ENCODE data around the gene DAZAP1. TPM values are rescaled to one million over a fixed set of nuclear protein-coding genes. Genes with fewer than 3 reads are reported as not detected.

Gene DAZAP1
- polyA plus RNA-seq, 1 experiment: 38.3 TPM

DNA sequence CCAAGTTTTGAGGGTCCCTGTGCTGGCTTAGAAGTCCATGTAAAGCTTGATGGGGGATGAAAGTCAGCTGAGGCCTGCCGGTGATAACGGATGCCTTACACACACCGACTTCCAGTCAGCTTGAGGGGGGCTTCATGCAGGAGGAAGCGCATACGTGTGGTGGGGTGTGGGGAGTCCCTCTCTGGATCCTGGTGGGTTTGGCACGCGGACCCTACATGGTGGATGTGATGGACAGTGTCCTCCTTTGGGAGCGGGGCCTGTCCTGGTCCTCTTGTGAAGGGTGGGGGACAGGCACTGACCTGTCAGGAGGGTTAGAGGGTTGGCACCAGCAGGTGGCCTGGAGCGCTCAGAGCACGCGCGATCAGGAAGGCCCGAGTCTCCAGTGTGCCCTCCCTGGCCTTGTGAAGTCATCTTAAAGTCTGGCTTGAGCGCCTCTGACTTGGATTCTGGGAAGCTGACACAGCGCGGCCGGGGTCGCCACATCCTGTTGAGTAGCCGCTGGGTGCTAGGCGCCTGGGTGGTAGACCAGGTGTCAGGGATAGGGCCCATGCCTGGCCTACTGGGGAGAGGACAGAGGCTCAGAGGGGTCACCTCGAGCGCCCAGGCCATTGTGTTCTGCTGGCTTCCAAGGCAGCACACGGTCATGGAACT lies 2.9 kb downstream of the DAZAP1 start:
- ChIA-PET CTCF (interaction anchor here (0.8 to 1.0 kb wide), 3 partner anchors 27 to 166 kb away, joined by 3 to 4 read pairs (median 3); no protein-coding TSS in a partner anchor), POLR2A (no interaction called here)
- H3K4me3 ChIP-seq (ENCODE audit: low read depth, low read length): peak overlapping the region; percentile 8; the same call in 1 of the 2 replicates
- TF ChIP-seq, protein P1, sequence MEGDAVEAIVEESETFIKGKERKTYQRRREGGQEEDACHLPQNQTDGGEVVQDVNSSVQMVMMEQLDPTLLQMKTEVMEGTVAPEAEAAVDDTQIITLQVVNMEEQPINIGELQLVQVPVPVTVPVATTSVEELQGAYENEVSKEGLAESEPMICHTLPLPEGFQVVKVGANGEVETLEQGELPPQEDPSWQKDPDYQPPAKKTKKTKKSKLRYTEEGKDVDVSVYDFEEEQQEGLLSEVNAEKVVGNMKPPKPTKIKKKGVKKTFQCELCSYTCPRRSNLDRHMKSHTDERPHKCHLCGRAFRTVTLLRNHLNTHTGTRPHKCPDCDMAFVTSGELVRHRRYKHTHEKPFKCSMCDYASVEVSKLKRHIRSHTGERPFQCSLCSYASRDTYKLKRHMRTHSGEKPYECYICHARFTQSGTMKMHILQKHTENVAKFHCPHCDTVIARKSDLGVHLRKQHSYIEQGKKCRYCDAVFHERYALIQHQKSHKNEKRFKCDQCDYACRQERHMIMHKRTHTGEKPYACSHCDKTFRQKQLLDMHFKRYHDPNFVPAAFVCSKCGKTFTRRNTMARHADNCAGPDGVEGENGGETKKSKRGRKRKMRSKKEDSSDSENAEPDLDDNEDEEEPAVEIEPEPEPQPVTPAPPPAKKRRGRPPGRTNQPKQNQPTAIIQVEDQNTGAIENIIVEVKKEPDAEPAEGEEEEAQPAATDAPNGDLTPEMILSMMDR (IDR thresholded peaks at IDR 0.05; ENCODE audit: insufficient read depth, low read depth, low read length): no peak
- peaks cover 8% of the 10 kb centered on the region for H3K36me3 ChIP-seq (ENCODE audit: control insufficient read depth, insufficient read depth, low read length)
- no peak for DNase-seq (ENCODE audit: low read depth)
- no peaks in the 10 kb centered on the region for H3K27me3 ChIP-seq (ENCODE audit: control insufficient read depth, insufficient read depth, low read length)

DNA sequence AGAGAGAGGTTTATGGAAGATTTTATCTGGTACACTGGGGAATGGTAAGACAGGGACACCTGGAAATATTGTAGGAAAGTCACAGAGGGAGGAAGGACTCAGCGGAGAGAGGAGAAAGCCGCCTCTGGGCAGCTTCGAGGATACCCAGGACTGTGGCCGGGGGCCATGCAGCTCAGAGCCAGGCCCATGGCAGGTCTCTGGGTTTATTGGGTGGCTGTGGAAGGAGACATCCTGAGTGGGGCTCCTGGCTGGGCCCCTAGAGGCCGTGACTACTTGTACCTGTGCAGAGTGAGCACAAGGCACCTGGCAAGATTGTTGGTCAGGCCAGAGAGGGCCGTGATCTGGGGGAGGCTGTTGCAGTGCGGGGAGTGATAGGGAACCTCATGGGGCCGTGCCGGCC lies 3.4 kb downstream of the DAZAP1 start:
- CTCF ChIA-PET: no interaction called here
- H3K4me3 ChIP-seq (ENCODE audit: low read depth, low read length): no peak overlapping the region
- H3K36me3 ChIP-seq (ENCODE audit: control insufficient read depth, insufficient read depth, low read length): peaks cover 8% of the 10 kb centered on the region
- POLR2A ChIA-PET: no interaction called here
- no peaks in the 10 kb centered on the region for H3K27me3 ChIP-seq (ENCODE audit: control insufficient read depth, insufficient read depth, low read length)
- DNase-seq (ENCODE audit: low read depth): no peak
- TF ChIP-seq, protein P1 (IDR thresholded peaks at IDR 0.05; ENCODE audit: insufficient read depth, low read depth, low read length): no peak

GRCh38 chr19:1411255-1412191 lies 4.1 kb downstream of the DAZAP1 start:
- ChIA-PET POLR2A (no interaction called here), CTCF (interaction anchor here (0.8 kb wide), 2 partner anchors 47 to 54 kb away, joined by 3 read pairs; no protein-coding TSS in a partner anchor)
- no peak for DNase-seq (ENCODE audit: low read depth)
- H3K36me3 ChIP-seq (ENCODE audit: control insufficient read depth, insufficient read depth, low read length): peaks cover 11% of the 10 kb centered on the region
- H3K27me3 ChIP-seq (ENCODE audit: control insufficient read depth, insufficient read depth, low read length): no peaks in the 10 kb centered on the region
- TF ChIP-seq, protein P1 (IDR thresholded peaks at IDR 0.05; ENCODE audit: insufficient read depth, low read depth, low read length): no peak
- no peak overlapping the region for H3K4me3 ChIP-seq (ENCODE audit: low read depth, low read length)

- Histone ChIP-seq H3K36me3 (ENCODE audit: control insufficient read depth, insufficient read depth, low read length) (peaks cover 16% of the 10 kb centered on the region), H3K27me3 (ENCODE audit: control insufficient read depth, insufficient read depth, low read length) (no peaks in the 10 kb centered on the region), H3K4me3 (ENCODE audit: low read depth, low read length) (no peak overlapping the region)
- ChIA-PET POLR2A (no interaction called here), CTCF (no interaction called here)
- no peak for DNase-seq (ENCODE audit: low read depth)
- TF ChIP-seq, protein P1 (IDR thresholded peaks at IDR 0.05; ENCODE audit: insufficient read depth, low read depth, low read length): no peak
These were observed 5.0 kb downstream of the DAZAP1 start for GRCh38 chr19:1412323-1412923.
